ENCODE measurements around the gene DVL2.

Gene DVL2

GRCh38 chr17:7220593-7221277 is 13.6 kb downstream of the DVL2 start:
- TF ChIP-seq CTCF (IDR thresholded peaks at IDR 0.05; ENCODE audit: extremely low read depth, missing control alignments): peak; percentile 50
- peak; percentile 73 for DNase-seq (ENCODE audit: low spot score)

GRCh38 chr17:7219812-7220592 is 14.3 kb downstream of the DVL2 start, which contains the start of the genes ACADVL and DLG4:
Gene ACADVL, plus strand, starts transcription at chr17:7219938. Its CDS starts 47 bp downstream, at chr17:7219985.
Gene DLG4, minus strand, starts transcription at chr17:7219836.
- DNase-seq (ENCODE audit: low spot score): peak; percentile 94
- TF ChIP-seq CTCF (IDR thresholded peaks at IDR 0.05; ENCODE audit: extremely low read depth, missing control alignments): no peak

GRCh38 chr17:7219229-7219811 is 15.0 kb downstream of the DVL2 start:
- DNase-seq (ENCODE audit: low spot score): no peak

GRCh38 chr17:7218758-7219157 is 15.6 kb downstream of the DVL2 start:
- no peak for TF ChIP-seq CTCF (IDR thresholded peaks at IDR 0.05; ENCODE audit: extremely low read depth, missing control alignments)
- DNase-seq (ENCODE audit: low spot score): no peak

More at GRCh38 chr17:7219229-7219811, 15.0 kb downstream of the DVL2 start:
- TF ChIP-seq CTCF (IDR thresholded peaks at IDR 0.05; ENCODE audit: extremely low read depth, missing control alignments): no peak

- no peak for DNase-seq (ENCODE audit: low spot score)
- TF ChIP-seq CTCF (IDR thresholded peaks at IDR 0.05; ENCODE audit: extremely low read depth, missing control alignments): no peak
Measured at GRCh38 chr17:7218166-7218565, 16.2 kb downstream of the DVL2 start.

GRCh38 chr17:7217113-7217987 is 17.0 kb downstream of the DVL2 start:
- DNase-seq (ENCODE audit: low spot score): peak; percentile 46
- TF ChIP-seq CTCF (IDR thresholded peaks at IDR 0.05; ENCODE audit: extremely low read depth, missing control alignments): no peak

Measured in GM20000 (cell line).